NCI-H1417 (cell line): ENCODE results near the gene ARMC5.
"Not testable (repeated sequence)": the region's sequence is repeated elsewhere in the genome, so short reads cannot be mapped to it uniquely, and the experiment has no call there.

ENCODE experiments used
- DNase-seq, 3 experiments: peaks; one replicate each; lab custom pipeline; 2025; lab: John Stamatoyannopoulos, UW

The ARMC5 gene

GRCh38 chr16:31435341-31436220 lies 23.7 kb upstream of the ARMC5 start:
- no peak for DNase-seq

DNA sequence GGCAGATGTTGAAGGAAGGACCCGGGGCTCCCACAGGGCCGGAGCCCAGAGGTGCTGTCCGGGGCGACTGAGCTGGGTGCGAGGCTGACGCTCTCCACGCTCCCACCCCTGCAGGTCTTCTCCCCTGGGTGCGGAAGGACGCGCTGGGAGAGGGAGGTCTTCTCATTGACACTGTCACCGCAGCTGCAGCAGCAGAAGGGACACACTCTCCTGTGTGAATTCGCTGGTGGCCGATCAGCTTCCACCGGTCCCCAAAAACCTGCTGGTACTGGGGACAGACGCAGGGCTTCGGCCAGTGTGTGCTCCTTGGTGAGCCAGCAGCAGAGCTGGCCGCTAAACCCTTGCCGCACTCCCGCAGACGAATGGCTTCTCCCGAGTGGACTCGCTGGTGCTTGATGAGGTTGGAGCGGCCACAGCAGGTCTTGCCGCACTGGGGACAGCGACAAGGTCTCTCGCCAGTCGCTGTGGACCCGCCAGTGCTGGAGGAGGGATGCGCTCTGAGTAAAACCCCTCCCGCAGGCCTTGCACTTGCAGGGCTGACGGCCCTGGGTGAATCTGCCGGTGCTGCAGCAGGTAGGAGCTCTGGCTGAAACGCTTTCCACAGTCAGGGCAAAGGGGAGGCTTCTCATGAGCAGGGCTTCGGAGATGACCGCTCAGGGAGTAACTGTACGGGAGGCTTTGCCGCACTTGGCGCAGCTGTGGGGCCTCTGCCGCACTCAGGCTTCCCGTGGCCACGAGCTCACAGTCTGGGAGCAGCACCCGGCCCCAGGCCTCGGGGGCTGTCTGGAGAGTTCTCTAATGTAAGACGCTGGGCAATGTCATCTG lies 22.9 kb upstream of the ARMC5 start:
- DNase-seq, result no peak

- no peak for DNase-seq
Measured at GRCh38 chr16:31438414-31438813, 20.9 kb upstream of the ARMC5 start.

- DNase-seq, result not testable (repeated sequence)
Measured at GRCh38 chr16:31439023-31439422, 20.3 kb upstream of the ARMC5 start.

DNA sequence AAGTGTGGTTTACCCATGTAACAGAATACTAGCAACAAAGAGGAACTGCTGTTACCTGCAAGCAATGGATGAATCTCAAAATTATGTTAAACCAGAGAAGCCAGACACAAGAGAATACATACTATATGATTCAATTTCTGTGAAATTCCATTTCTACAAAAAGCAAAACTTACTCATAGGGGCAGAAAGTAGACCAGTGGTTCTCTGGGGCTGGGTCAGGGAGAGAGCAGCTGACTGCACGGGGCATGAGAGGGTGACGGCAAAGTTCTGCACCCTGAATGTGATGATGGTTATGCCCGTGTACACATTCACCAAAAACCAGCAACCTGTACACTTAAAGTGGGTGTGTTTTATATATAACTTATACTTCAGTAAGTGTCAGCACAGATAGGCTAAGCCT lies 19.8 kb upstream of the ARMC5 start:
- no peak for DNase-seq

GRCh38 chr16:31440516-31441184 lies 18.7 kb upstream of the ARMC5 start:
- no peak for DNase-seq

DNA sequence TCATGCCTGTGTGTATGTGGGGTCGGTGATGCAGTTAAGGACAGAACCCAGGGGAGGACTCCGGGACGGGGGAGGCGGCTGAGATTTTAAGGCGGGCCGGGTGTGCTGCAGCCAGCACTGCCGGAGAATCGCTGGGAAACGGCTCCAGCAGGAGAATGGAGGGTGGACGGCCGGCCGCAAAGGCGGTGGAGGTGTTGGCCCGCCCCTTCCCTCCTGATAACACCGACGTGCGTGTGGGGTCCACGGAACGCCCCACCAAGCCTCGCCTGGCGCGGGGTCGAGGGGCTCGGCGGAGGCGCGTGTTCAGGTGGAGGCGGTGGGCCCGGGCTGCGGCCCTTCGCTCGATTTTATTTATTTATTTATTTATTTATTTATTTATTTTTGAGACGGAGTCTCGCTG lies 17.3 kb upstream of the ARMC5 start:
- no peak for DNase-seq

- not testable (repeated sequence) for DNase-seq
Measured at GRCh38 chr16:31445931-31446330, 13.4 kb upstream of the ARMC5 start.

DNA sequence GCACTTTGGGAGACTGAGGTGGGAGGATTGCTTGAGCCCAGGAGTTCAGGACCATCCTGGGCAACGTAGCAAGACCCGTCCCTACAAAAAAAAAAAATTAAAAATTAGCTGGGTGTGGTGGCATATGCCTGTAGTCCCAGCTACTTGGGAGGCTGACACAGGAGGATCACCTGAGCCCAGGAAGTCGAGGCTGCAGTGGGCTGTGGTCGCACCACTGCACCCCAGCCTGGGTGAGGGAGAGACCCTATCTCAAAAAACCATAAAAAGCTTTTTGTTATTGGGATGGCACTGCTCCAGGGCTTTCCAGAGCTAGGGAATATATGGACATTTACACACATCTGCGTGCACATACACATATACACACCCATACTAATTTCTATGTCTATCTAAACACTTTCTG lies 8.1 kb upstream of the ARMC5 start:
- no peak for DNase-seq

GRCh38 chr16:31451681-31452351 lies 7.5 kb upstream of the ARMC5 start:
- peak in 2 of 3 experiments; percentile 25 to 52 for DNase-seq

DNA sequence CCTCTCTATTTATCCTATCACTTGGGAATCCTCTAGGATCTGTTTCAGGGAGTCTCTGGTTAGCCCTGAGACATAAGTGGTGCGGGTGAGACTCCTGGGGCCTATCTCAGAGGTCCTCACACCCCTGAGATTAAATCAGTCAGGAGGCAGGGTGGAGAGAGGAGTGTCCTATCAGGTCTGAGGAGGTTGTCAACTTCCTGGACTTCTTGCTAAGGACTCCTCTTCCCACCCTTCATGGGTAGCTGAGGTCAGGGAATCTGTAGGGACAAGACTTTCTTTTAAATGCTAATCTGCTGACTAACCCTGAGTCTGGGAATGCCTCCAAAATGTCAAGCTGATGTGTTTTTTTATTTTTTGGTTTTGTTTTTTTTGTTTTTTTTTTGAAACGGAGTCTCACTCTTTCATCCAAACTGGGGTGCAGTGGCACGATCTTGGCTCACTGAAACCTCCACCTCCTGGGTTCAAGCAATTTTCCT lies 6.6 kb upstream of the ARMC5 start:
- no peak for DNase-seq

DNA sequence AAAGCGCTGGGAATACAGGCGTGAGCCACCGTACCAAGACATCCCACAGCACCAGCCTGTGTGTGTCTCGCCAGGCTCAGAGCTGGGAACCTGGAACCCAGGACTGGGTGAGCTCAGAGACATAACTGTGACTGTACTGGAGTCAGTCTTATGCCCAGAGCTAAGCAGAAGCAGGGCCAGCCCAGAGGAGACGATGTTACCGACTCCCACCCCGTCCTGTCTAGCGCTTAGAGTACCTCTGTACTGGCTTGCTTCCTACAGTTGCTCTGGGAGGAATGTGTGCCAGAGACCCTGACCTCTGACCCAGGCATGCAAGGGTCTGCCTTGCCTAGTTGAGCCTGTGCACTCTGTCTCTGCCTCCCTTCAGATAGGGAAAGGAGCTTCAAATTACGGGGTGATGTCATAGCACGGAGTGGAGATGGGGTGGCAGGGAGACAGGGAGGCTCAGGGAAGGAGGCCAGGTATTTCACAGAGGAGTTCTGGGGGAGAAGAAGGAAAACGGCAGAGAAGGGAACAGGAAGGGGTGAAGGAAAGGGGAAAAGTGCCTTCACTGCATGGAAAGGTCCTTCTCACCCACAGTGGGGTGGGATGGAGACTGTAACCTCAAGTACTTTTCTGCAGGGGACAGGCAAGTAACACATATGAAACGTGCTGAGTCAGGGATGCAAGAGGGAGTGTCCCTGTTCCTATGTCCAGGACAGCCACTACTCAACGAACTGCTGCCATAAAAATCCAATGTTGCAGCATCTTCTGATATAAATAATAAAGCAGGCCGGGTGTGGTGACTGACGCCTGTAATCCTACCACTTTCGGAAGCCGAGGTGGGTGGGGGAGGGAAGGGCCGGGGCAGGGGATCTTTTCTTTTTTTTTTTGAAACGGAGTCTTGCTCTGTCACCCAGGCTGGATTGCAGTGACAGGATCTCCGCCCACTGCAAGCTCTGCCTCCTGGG lies 5.8 kb upstream of the ARMC5 start:
- DNase-seq, result no peak

- DNase-seq, result peak in 1 of 3 experiments; percentile 2
Measured at GRCh38 chr16:31455601-31456314, 3.5 kb upstream of the ARMC5 start.

DNA sequence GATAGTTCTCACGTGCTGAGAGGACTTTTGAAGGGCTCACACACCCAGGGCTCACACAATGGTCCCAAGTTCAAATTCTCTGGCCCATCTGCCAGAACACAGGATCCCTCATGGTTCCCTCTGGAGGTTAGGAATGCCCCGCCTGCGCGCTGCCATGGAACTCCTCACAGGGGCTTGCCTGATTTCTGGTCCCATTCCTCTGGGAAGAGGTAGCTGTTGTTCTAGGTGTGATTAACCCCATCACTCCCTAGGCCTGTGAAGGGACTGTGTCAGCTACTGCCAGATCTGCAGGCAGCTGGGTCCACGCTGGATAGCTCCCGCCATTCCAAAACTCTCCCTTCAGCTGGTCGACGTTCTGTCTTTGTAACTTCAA lies 2.3 kb upstream of the ARMC5 start:
- DNase-seq, result no peak

DNA sequence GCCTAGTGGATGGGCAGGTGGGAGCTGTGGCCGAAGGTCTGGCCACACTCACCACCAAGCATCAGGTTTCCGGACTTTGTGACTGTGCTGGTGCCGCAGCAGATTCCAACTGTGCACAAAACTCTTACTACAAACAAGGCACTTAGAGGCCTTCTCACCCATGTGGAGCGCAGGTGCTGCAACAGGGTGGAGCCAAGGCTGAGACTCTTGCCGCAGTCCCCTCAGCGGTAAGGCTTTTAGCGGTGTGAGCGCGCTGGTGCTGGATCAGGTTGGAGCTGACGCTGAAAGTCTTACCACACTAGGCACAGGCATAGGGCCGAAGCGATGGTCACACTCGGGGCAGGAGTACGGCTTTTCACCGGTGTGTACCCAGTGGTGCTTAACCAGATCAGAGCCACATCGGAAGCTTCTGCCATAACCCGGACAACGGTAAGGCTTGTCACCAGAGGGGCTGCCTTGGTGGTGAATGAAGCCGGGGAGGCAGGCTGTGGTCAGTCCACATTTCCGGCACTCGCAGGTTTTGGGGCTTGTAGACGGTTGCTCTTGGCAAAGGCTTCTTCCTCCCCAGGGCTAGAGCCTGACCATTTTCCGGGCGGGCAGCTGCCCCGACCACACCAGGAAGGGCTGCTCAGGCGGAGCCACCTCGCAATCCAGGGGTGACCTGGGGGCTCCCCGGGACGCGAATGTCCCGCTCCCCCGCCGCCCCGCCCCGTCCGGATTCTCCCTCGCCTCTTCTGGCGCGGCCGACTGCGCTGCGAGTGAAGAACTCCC lies 1.0 kb upstream of the ARMC5 start:
- DNase-seq, result peak; percentile 22 to 67 (median 60)

DNA sequence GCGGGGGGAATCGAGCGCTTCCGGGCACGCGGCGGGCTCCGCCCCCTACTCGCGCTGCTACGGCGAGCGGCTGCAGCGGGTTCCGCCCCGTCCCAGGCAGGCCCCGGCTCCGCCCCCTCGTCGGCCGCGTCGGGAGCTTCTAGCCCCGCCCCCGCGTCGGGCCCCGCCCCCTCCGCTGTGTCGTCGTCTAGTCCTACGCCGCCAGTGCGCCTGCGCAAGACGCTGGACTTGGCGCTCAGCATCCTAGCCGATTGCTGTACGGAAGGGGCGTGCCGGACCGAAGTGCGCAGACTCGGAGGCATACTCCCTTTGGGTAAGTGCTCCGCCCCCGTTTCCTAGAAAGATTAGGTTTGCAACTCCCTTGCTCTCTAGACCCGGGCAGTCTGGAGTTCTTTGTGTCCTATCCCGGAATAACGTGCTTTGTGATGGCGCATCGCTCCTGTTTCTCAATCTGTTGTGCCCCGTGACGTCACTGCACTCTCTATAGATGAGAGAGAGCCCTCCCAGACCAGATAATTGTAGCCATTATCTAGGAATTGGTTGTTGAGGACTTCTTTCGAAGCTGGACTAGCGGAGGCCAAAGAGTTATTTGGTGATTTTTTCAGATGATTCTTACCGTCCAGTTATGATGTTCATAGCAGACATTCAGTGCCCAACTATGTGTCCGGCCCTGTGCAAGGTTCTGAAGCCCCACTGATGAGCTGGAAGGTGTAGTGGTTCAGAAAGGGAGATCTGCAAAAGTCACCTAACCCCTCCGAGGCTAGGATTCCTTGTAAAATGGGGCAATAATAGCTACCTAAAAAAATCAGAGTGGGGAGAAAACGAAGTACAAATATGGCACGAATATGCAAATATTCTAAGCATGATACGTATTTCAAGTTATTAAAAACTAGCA lies 633 bp downstream of the ARMC5 start:
- peak; percentile 97 to 99 (median 99) for DNase-seq

- peak in 1 of 3 experiments; percentile 27 for DNase-seq
Measured at GRCh38 chr16:31460582-31461002, 1.3 kb downstream of the ARMC5 start.
